GM21825 (cell line): Measurements from ENCODE around the gene HECTD4.
A peak's percentile ranks its signal among the peaks of the same experiment; 100 is the strongest.
"Not testable (repeated sequence)": the region's sequence is repeated elsewhere in the genome, so short reads cannot be mapped to it uniquely, and the experiment has no call there.

ENCODE experiments used
- ATAC-seq: cut with Tn5 transposase; IDR thresholded peaks from one replicate; pipeline ENCODE4 v1.9.1; 2021; ENCODE audit warnings: mild to moderate bottlenecking, moderate library complexity; ENCODE audit not compliant: unreplicated experiment

HECTD4 gene

GRCh38 chr12:112164011-112164660 is 218.1 kb downstream of the HECTD4 start:
- no peak for ATAC-seq

GRCh38 chr12:112163471-112163991 is 218.7 kb downstream of the HECTD4 start:
- no peak for ATAC-seq

- no peak for ATAC-seq
Observed at GRCh38 chr12:112163056-112163455, 219.2 kb downstream of the HECTD4 start.

GRCh38 chr12:112162241-112162790 is 219.9 kb downstream of the HECTD4 start:
- no peak for ATAC-seq

- ATAC-seq = no peak
Observed at GRCh38 chr12:112161711-112162110, 220.5 kb downstream of the HECTD4 start.

GRCh38 chr12:112160611-112161010 is 221.6 kb downstream of the HECTD4 start:
- no peak for ATAC-seq

GRCh38 chr12:112159146-112159541 is 223.1 kb downstream of the HECTD4 start:
- ATAC-seq = no peak

GRCh38 chr12:112158461-112159145 is 223.6 kb downstream of the HECTD4 start:
- not testable (repeated sequence) for ATAC-seq

GRCh38 chr12:112153893-112154219 is 228.4 kb downstream of the HECTD4 start:
- ATAC-seq = no peak

- no peak for ATAC-seq
Observed at GRCh38 chr12:112153181-112153892, 228.9 kb downstream of the HECTD4 start.

GRCh38 chr12:112151766-112152541 is 230.3 kb downstream of the HECTD4 start:
- ATAC-seq = no peak

- no peak for ATAC-seq
Observed at GRCh38 chr12:112149596-112149995, 232.6 kb downstream of the HECTD4 start.

GRCh38 chr12:112148031-112148513 is 234.2 kb downstream of the HECTD4 start:
- no peak for ATAC-seq

- no peak for ATAC-seq
Observed at GRCh38 chr12:112146123-112146522, 236.1 kb downstream of the HECTD4 start.

- ATAC-seq = no peak
Observed at GRCh38 chr12:112140728-112141127, 241.5 kb downstream of the HECTD4 start.

GRCh38 chr12:112134731-112135130 is 247.5 kb downstream of the HECTD4 start:
- no peak for ATAC-seq

GRCh38 chr12:112133418-112133817 is 248.8 kb downstream of the HECTD4 start:
- no peak for ATAC-seq

- no peak for ATAC-seq
Observed at GRCh38 chr12:112131686-112132085, 250.5 kb downstream of the HECTD4 start.

GRCh38 chr12:112130441-112130998 is 251.7 kb downstream of the HECTD4 start:
- ATAC-seq = peak; percentile 56

- no peak for ATAC-seq
Observed at GRCh38 chr12:112126911-112127310, 255.3 kb downstream of the HECTD4 start.
